GM10266 (cell line): ENCODE measurements around the gene UGT1A8.

Experiments used
- DNase-seq: peaks from one replicate; pipeline ENCODE4 v3.0.0; 2012; ENCODE audit errors: extremely low spot score
- TF ChIP-seq, protein P1 (sequence below): IDR thresholded peaks from 2 replicates; pipeline ENCODE4 v1.5.1; 2012; ENCODE audit warnings: mild to moderate bottlenecking, low read depth; ENCODE audit not compliant: control insufficient read depth, insufficient read depth; ENCODE audit errors: missing control alignments

Gene UGT1A8

DNA sequence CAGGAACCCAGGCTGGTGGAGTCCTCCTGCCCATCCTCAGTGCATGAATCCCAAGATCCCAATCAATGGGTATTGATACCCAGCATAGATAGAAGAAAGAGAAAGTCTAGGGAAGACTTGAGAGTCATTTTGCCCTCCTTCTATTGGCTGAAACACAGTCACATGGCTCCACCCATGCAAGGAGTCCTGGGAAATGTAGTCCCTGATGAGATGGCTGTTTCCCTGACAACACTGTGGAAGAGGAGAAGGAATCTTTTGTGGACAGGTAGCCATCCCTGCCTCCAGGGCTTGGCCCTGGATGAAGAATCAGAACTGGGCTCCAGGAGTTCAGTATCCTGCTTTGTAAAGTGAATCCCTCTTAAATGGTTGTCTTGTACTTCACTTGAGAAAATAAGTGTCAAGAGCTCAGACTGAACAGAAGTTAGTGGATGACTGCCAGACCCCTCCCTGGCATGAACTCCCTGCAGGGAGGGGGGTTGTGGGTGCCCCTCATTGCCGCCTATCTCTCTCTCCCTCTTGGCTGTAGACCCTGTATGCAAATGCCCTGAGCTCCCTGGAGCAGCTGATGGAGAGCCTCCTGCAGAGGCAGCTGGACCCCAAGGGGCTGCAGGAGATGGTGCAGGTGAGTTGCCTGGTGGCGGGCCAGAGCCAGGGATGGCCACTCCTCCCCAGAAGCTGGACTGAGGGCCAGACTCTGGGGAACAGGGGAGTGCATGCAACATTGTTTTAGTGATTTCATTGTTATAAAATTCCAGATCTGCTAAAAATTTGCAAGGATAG lies 196.8 kb downstream of the UGT1A8 start:
- TF ChIP-seq, protein P1, sequence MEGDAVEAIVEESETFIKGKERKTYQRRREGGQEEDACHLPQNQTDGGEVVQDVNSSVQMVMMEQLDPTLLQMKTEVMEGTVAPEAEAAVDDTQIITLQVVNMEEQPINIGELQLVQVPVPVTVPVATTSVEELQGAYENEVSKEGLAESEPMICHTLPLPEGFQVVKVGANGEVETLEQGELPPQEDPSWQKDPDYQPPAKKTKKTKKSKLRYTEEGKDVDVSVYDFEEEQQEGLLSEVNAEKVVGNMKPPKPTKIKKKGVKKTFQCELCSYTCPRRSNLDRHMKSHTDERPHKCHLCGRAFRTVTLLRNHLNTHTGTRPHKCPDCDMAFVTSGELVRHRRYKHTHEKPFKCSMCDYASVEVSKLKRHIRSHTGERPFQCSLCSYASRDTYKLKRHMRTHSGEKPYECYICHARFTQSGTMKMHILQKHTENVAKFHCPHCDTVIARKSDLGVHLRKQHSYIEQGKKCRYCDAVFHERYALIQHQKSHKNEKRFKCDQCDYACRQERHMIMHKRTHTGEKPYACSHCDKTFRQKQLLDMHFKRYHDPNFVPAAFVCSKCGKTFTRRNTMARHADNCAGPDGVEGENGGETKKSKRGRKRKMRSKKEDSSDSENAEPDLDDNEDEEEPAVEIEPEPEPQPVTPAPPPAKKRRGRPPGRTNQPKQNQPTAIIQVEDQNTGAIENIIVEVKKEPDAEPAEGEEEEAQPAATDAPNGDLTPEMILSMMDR: no peak
- DNase-seq: no peak

GRCh38 chr2:233815861-233816260 lies 198.4 kb downstream of the UGT1A8 start:
- TF ChIP-seq, protein P1: no peak
- DNase-seq: no peak

DNA sequence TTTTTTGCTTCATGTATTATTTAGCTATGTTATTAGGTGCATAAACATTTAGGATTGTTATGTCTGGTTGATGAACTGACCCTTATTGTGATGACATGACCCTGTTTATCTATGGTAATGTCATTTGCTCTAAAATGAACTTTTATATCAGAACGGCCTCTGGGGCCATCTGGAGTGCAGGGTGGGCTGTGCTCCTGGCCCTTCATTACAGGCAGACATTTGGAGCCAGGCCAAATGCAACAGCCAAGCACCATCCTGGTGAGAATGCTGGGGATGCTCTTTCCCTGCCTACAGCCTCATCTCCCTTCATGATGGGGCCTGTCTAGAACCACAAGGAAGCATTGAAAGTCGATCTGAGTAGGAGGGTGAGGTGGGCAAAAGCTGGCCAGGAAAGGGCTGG lies 198.9 kb downstream of the UGT1A8 start:
- TF ChIP-seq, protein P1: no peak
- no peak for DNase-seq

GRCh38 chr2:233816771-233817170 lies 199.3 kb downstream of the UGT1A8 start:
- TF ChIP-seq, protein P1: no peak
- no peak for DNase-seq

DNA sequence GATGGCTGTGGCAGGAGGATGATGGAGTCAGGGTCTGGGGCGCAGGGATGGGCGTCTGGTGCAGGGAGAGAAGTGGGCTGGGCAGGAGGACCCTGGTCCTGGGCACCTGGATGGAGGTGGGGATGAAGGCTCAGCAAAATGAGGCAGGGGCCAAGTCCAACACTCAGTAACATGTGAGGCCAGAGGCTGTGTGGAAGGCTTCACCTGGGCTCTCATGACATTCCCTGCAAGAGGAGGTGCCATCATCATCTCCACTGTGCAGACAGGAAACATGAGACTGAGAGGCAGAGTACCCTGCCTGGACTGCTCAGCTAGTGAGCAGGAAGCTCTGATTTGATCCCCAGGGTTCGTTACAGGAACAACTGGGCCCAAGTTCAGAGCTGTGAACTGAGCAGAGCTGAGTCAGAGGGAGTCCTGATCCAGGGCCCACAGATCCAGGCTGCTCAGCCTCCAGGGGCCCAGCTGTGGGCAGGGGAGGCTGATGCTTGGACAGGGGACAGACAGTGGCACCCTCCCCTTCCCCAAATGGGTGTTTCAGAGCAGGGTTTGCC lies 200.0 kb downstream of the UGT1A8 start:
- TF ChIP-seq, protein P1: no peak
- no peak for DNase-seq

DNA sequence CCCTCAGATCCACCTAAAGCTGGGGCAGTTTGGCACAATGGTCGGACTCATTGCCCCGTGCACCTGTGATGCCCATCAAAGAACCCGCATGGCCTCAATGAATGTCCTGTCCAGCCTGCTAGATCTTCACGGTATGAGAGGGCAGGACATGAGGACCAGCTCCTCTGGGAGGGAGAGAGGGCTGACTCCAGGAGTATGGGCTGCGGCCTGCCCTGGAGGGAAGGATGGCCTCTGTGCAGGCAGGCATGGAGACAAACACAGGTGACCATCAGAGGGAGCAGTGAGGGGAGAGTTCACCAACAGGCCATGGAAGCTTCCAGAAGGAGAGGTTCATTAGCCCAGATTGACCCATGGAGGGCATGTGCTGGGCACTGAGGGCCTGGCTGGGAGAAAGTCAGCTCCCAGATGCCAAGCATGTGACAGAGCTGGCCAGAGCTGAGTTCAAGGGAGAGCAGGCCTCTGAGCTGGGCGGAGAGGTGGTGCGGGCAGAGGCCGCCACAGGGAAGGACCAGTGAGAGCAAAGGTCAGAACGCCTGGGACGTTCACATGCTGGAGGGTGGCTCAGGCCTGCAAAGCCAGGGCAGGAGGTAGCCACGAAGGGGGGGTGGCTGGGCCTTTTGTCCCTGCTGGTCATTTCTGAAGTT lies 200.7 kb downstream of the UGT1A8 start:
- TF ChIP-seq, protein P1: no peak
- DNase-seq: no peak
